BE2C (cell line): Measurements from ENCODE around the gene SYTL5.

Experiments used
- DNase-seq: peaks from one replicate; pipeline ENCODE4 v3.0.0-alpha.2; 2020
- H3K27me3 ChIP-seq: fragments of 250-450 bp; sonication (Bioruptor Pico); 2 replicates; pipeline ENCODE4 v1.5.1; 2020; ENCODE audit warnings: mild to moderate bottlenecking
- H3K36me3 ChIP-seq: fragments of 250-450 bp; sonication (Bioruptor Pico); 2 replicates; pipeline ENCODE4 v1.5.1; 2020; ENCODE audit warnings: mild to moderate bottlenecking
- H3K4me1 ChIP-seq: fragments of 250-450 bp; sonication (Bioruptor Pico); 2 replicates; pipeline ENCODE4 v1.5.1; 2020
- H3K4me3 ChIP-seq: 2 replicates; pipeline ENCODE4 v1.5.1; 2011; ENCODE audit warnings: low read depth, low read length
- H3K9me3 ChIP-seq: fragments of 250-450 bp; sonication (Bioruptor Pico); 2 replicates; pipeline ENCODE4 v1.5.1; 2020
- TF ChIP-seq, protein P1 (sequence below): IDR thresholded peaks from 2 replicates; pipeline ENCODE4 v1.5.1; 2012; ENCODE audit warnings: mild to moderate bottlenecking, low read depth, low read length

SYTL5 gene

DNA sequence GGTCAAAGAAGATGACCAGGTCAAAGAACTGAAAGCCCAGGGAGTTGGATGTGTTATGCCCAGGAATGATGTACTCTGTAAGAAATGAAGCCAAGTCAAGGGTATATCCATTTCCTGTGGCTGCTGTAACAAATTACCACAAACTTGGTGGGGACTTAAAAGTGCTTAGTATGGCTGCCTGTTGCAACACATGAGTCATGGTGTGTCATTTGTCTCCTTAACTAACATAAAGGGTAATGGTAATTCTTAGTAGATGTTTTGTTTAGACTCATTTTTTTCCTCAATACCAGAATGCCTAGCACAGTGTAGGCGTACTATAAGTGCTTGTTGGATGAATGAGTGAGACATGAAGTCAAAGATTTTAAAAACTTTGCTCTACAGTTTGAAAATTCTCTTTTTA, 45.7 kb downstream of the SYTL5 start:
- Histone ChIP-seq H3K27me3 (no peaks in the 10 kb centered on the region), H3K36me3 (no peaks in the 10 kb centered on the region), H3K9me3 (no peaks in the 10 kb centered on the region), H3K4me3 (no peak overlapping the region), H3K4me1 (no peaks in the 10 kb centered on the region)
- TF ChIP-seq, protein P1, sequence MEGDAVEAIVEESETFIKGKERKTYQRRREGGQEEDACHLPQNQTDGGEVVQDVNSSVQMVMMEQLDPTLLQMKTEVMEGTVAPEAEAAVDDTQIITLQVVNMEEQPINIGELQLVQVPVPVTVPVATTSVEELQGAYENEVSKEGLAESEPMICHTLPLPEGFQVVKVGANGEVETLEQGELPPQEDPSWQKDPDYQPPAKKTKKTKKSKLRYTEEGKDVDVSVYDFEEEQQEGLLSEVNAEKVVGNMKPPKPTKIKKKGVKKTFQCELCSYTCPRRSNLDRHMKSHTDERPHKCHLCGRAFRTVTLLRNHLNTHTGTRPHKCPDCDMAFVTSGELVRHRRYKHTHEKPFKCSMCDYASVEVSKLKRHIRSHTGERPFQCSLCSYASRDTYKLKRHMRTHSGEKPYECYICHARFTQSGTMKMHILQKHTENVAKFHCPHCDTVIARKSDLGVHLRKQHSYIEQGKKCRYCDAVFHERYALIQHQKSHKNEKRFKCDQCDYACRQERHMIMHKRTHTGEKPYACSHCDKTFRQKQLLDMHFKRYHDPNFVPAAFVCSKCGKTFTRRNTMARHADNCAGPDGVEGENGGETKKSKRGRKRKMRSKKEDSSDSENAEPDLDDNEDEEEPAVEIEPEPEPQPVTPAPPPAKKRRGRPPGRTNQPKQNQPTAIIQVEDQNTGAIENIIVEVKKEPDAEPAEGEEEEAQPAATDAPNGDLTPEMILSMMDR, result no peak
- DNase-seq, result no peak

DNA sequence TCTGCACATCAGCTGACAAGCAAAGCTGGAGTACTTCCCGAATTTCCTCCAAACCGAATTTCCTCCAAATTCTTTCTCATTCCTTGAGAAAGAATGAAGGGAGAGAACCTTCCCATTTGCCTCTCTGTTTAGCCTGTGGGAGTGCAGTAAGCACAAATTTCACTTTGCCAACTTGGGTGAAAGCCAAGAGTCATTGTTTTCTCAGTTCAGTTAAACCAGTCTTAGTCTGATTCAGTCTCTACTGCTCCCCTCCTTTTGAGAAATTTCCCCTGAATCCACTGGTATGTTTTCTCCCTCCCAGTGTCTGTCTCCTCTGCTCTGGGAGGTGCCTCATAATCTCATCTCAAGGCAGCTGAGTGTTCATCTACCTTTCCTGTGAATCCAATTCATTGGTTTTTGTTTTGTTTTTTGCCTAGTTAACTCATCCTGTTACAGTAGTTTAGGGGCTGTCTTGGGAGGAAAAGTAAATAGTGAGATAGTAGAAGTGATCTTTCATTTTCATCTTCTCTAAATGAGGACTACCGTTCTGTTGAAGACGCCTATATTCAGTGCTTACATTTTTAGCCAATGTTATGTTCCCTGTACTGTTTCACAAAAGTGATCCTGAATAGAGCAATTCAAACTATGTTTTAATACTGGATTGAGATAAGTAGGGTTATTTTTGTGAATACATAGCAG, 49.0 kb downstream of the SYTL5 start:
- H3K9me3 ChIP-seq, result no peaks in the 10 kb centered on the region
- no peaks in the 10 kb centered on the region for H3K27me3 ChIP-seq
- DNase-seq, result no peak
- H3K4me3 ChIP-seq, result no peak overlapping the region
- no peaks in the 10 kb centered on the region for H3K4me1 ChIP-seq
- TF ChIP-seq, protein P1, result no peak
- H3K36me3 ChIP-seq, result no peaks in the 10 kb centered on the region

DNA sequence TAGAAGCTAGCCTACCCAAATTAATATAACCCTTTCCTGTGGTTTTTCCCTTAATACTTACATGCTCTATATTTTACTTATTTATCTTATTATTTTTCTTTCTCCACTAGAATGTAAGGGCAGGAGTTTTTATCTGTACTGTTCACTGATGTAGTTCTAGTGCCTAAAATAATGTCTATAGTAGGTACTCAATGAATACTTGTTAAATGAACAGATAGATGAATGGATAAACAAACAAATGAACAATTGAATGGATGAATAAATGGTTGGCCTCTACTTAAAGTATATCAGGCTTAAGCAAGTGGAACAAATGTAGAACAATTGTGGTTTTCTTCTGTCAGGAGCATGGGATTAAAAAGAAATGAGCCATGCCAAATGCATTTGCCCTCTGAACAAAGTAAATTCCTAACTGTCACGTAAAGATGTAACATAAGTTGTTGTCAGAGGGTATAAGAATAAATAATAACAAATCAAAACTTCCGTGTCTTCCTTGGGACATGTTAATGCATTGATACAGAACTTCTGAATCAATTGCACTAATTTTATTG, 54.1 kb downstream of the SYTL5 start:
- TF ChIP-seq, protein P1, result no peak
- Histone ChIP-seq H3K36me3 (no peaks in the 10 kb centered on the region), H3K27me3 (no peaks in the 10 kb centered on the region), H3K4me1 (no peaks in the 10 kb centered on the region), H3K4me3 (no peak overlapping the region), H3K9me3 (no peaks in the 10 kb centered on the region)
- DNase-seq, result no peak

DNA sequence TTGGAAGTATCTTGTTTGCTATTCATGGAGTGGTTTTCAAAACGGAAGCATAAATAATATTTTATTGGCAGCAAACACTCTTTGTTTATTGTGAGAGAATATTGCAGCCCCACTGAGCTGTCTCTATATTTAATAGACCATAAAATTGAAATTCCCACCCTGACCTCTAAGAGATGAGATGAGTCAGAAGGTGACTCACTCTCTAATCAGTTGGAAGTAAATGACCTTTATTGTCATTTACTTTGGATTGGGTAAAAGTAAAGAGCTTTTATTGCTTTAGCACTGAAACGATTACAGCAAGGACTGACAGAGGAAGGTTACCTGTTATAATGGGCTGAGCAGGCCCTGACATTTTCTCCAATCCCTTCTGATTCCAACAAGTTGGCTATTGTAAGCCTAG, 55.0 kb downstream of the SYTL5 start:
- no peak for DNase-seq
- H3K27me3 ChIP-seq, result no peaks in the 10 kb centered on the region
- TF ChIP-seq, protein P1, result no peak
- no peaks in the 10 kb centered on the region for H3K9me3 ChIP-seq
- H3K36me3 ChIP-seq, result no peaks in the 10 kb centered on the region
- no peak overlapping the region for H3K4me3 ChIP-seq
- no peaks in the 10 kb centered on the region for H3K4me1 ChIP-seq

DNA sequence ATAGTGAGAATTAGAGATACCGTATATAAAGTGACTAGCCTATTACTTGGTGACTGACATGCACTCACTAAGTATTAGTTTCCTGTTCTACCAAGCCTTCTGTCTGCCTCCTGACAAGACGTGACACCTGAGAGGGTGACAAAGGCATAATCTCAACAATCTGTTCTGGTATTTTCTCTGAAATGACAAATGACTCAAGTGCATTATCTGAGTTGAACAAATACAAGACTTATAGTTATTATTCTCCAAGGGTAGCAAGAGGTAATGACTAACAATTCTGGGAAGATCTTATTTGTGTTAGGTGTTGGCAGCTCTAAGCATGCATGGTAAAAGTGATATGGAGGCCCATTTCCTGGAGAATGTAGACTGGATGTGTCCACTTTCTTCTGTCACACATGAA, 60.6 kb downstream of the SYTL5 start:
- Histone ChIP-seq H3K4me3 (no peak overlapping the region), H3K4me1 (no peaks in the 10 kb centered on the region), H3K9me3 (no peaks in the 10 kb centered on the region), H3K36me3 (no peaks in the 10 kb centered on the region), H3K27me3 (no peaks in the 10 kb centered on the region)
- TF ChIP-seq, protein P1, result no peak
- DNase-seq, result no peak

DNA sequence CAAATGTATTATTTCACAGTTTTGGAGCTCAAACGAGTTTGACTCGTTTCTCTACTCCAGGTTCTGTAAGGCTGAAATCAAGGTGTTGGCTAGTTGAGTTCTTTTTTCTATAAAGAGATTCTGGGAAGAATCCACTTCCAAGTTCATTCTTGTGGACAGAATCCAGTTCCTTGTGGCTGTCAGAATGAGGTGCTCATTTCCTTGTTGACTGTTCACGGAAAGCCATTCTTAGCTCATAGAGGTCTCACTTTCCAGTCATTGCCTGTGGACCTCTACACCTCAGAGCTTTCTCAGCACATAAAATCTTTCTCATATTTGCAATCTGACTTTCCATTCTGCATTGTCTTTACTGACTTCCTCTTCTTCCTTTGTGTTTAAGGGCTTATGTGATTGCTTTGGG, 62.9 kb downstream of the SYTL5 start:
- DNase-seq, result no peak
- Histone ChIP-seq H3K27me3 (no peaks in the 10 kb centered on the region), H3K4me3 (no peak overlapping the region), H3K9me3 (no peaks in the 10 kb centered on the region), H3K36me3 (no peaks in the 10 kb centered on the region), H3K4me1 (no peaks in the 10 kb centered on the region)
- TF ChIP-seq, protein P1, result no peak
